Esophagus squamous epithelium (tissue), 4 donors: Measurements from ENCODE around the gene PTPA.

Experiments
- CTCF ChIP-seq, 6 experiments: fragments of 450-650 bp in 4 of 6; fragments of 200-600 bp in 2 of 6; sonication (generic) in 2 of 6; IDR thresholded peaks; one replicate each; pipeline ENCODE4 v1.5.1; 2016 to 2019; ENCODE audit warnings: antibody characterized with exemption in 6 of 6, mild to moderate bottlenecking in 4 of 6, moderate library complexity in 4 of 6
- POLR2A ChIP-seq, 4 donors: fragments of 450-650 bp; IDR thresholded peaks; one replicate each; pipeline ENCODE4 v1.6.1; 2017; ENCODE audit warnings: antibody characterized with exemption in 4 of 4, mild to moderate bottlenecking in 4 of 4, moderate library complexity in 3 of 4

DNA sequence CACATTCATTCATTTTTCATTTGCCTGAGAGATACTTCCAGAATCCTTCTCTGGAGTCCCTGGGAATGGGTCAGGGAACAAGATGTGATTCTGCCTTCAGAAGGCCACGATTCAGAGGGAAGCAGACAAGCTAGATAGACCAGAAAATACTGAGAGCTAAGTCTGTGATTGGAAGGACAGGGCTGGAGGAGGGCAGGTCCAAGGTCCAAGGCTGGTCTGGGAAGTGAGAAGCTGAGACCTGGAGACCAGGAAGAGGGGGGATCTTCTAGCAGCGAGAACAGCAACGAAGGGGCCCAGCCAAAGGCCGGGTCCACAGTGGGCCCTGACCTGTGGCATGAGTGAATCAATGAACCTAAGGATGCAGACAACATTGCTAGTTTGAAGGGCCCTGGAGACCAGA lies 70.9 kb downstream of the PTPA start:
- no peak for TF ChIP-seq CTCF (IDR thresholded peaks at IDR 0.05)
- no peak for TF ChIP-seq POLR2A (IDR thresholded peaks at IDR 0.05)
